ENCODE measurements around the gene SHROOM1. TPM values are rescaled to one million over a fixed set of nuclear protein-coding genes. Genes with fewer than 3 reads are reported as not detected.

Gene SHROOM1
- total and polyA plus RNA-seq, 2 experiments from 2014 or later = 2.5 to 5.4 TPM

DNA sequence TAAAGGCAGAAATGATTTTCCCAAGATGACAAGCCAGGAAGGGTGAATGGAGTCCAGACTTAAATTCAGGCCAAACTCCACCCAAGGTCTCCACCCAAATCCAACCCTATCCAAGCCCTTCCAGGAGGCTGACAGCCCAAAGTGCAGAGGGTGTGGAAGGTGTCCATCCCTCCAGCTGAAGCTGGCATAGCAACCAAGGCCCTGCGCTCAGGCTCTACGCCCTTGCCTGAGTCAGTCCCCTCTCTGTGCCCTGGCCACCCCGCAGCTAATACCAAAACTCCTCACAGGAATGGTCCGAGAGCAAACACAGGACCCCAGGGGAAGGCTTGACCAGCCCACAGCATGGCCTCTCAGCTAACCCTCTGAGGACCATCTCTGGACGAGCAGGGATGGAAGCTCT lies 55.6 kb downstream of the SHROOM1 start:
- Histone ChIP-seq H3K27me3 (ENCODE audit: insufficient read depth) (peaks cover 44% of the 10 kb centered on the region), H3K4me1 (ENCODE audit: insufficient read depth) (peaks cover 25% of the 10 kb centered on the region), H4K20me1 (replicated peaks; ENCODE audit: insufficient read depth) (0 out of 2 replicates have a peak, but pooled peaks cover 4% of the 10 kb centered on the region), H3F3A (replicated peaks; ENCODE audit: low read depth) (no peaks in the 10 kb centered on the region), H2AFZ (no peak overlapping the region), H3K36me3 (ENCODE audit: insufficient read depth) (no peaks in the 10 kb centered on the region), H3K9me2 (ENCODE audit: insufficient read depth) (peaks cover 2% of the 10 kb centered on the region; the same call in 1 of the 2 replicates), H3K27ac (ENCODE audit: low read depth) (no peak overlapping the region), H3K4me2 (no peak overlapping the region), H3K4me3 (no peak overlapping the region), H3K79me2 (replicated peaks; ENCODE audit: insufficient read depth) (no peaks in the 10 kb centered on the region; the same call in 1 of the 2 replicates)
- Mint-ChIP-seq H3K4me1 (peaks cover 39% of the 10 kb centered on the region), H3K4me3 (no peak overlapping the region), H3K36me3 (ENCODE audit: low read depth) (no peaks in the 10 kb centered on the region; the same call in 2 of the 3 replicates), H3K27me3 (ENCODE audit: insufficient read depth, low read depth, poor library complexity) (peaks cover 32% of the 10 kb centered on the region), H3K9me3 (no peaks in the 10 kb centered on the region), H3K27ac (no peak overlapping the region)
- ATAC-seq (no peak), DNase-seq (ENCODE audit: low spot score) (no peak)
- TF ChIP-seq NANOG (IDR thresholded peaks at IDR 0.05; ENCODE audit: borderline replicate concordance) (no peak), JUNB (IDR thresholded peaks at IDR 0.05; ENCODE audit: unreplicated experiment) (no peak), POLR2AphosphoS5 (IDR thresholded peaks at IDR 0.05; ENCODE audit: low read depth) (no peak), ZNF331 (CRISPR knock-in tag; IDR thresholded peaks at IDR 0.05; ENCODE audit: low read depth) (no peak), CREB1 (CRISPR knock-in tag; IDR thresholded peaks at IDR 0.05; ENCODE audit: low read depth) (no peak), STAT1 (IDR thresholded peaks at IDR 0.05; ENCODE audit: unreplicated experiment) (no peak), EZH2 (IDR thresholded peaks at IDR 0.05; ENCODE audit: low read depth, unreplicated experiment) (no peak), ZNF114 (CRISPR knock-in tag; IDR thresholded peaks at IDR 0.05) (no peak), EZH2phosphoT487 (IDR thresholded peaks at IDR 0.05; ENCODE audit: unreplicated experiment) (no peak)
- TF ChIP-seq, protein P1, sequence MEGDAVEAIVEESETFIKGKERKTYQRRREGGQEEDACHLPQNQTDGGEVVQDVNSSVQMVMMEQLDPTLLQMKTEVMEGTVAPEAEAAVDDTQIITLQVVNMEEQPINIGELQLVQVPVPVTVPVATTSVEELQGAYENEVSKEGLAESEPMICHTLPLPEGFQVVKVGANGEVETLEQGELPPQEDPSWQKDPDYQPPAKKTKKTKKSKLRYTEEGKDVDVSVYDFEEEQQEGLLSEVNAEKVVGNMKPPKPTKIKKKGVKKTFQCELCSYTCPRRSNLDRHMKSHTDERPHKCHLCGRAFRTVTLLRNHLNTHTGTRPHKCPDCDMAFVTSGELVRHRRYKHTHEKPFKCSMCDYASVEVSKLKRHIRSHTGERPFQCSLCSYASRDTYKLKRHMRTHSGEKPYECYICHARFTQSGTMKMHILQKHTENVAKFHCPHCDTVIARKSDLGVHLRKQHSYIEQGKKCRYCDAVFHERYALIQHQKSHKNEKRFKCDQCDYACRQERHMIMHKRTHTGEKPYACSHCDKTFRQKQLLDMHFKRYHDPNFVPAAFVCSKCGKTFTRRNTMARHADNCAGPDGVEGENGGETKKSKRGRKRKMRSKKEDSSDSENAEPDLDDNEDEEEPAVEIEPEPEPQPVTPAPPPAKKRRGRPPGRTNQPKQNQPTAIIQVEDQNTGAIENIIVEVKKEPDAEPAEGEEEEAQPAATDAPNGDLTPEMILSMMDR (conservative IDR thresholded peaks at IDR 0.05; ENCODE audit: low read depth in 2 of 2) = no peak
- TF ChIP-seq, protein P2, sequence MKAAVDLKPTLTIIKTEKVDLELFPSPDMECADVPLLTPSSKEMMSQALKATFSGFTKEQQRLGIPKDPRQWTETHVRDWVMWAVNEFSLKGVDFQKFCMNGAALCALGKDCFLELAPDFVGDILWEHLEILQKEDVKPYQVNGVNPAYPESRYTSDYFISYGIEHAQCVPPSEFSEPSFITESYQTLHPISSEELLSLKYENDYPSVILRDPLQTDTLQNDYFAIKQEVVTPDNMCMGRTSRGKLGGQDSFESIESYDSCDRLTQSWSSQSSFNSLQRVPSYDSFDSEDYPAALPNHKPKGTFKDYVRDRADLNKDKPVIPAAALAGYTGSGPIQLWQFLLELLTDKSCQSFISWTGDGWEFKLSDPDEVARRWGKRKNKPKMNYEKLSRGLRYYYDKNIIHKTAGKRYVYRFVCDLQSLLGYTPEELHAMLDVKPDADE (IDR thresholded peaks at IDR 0.05) = no peak
- TF ChIP-seq, protein P3, sequence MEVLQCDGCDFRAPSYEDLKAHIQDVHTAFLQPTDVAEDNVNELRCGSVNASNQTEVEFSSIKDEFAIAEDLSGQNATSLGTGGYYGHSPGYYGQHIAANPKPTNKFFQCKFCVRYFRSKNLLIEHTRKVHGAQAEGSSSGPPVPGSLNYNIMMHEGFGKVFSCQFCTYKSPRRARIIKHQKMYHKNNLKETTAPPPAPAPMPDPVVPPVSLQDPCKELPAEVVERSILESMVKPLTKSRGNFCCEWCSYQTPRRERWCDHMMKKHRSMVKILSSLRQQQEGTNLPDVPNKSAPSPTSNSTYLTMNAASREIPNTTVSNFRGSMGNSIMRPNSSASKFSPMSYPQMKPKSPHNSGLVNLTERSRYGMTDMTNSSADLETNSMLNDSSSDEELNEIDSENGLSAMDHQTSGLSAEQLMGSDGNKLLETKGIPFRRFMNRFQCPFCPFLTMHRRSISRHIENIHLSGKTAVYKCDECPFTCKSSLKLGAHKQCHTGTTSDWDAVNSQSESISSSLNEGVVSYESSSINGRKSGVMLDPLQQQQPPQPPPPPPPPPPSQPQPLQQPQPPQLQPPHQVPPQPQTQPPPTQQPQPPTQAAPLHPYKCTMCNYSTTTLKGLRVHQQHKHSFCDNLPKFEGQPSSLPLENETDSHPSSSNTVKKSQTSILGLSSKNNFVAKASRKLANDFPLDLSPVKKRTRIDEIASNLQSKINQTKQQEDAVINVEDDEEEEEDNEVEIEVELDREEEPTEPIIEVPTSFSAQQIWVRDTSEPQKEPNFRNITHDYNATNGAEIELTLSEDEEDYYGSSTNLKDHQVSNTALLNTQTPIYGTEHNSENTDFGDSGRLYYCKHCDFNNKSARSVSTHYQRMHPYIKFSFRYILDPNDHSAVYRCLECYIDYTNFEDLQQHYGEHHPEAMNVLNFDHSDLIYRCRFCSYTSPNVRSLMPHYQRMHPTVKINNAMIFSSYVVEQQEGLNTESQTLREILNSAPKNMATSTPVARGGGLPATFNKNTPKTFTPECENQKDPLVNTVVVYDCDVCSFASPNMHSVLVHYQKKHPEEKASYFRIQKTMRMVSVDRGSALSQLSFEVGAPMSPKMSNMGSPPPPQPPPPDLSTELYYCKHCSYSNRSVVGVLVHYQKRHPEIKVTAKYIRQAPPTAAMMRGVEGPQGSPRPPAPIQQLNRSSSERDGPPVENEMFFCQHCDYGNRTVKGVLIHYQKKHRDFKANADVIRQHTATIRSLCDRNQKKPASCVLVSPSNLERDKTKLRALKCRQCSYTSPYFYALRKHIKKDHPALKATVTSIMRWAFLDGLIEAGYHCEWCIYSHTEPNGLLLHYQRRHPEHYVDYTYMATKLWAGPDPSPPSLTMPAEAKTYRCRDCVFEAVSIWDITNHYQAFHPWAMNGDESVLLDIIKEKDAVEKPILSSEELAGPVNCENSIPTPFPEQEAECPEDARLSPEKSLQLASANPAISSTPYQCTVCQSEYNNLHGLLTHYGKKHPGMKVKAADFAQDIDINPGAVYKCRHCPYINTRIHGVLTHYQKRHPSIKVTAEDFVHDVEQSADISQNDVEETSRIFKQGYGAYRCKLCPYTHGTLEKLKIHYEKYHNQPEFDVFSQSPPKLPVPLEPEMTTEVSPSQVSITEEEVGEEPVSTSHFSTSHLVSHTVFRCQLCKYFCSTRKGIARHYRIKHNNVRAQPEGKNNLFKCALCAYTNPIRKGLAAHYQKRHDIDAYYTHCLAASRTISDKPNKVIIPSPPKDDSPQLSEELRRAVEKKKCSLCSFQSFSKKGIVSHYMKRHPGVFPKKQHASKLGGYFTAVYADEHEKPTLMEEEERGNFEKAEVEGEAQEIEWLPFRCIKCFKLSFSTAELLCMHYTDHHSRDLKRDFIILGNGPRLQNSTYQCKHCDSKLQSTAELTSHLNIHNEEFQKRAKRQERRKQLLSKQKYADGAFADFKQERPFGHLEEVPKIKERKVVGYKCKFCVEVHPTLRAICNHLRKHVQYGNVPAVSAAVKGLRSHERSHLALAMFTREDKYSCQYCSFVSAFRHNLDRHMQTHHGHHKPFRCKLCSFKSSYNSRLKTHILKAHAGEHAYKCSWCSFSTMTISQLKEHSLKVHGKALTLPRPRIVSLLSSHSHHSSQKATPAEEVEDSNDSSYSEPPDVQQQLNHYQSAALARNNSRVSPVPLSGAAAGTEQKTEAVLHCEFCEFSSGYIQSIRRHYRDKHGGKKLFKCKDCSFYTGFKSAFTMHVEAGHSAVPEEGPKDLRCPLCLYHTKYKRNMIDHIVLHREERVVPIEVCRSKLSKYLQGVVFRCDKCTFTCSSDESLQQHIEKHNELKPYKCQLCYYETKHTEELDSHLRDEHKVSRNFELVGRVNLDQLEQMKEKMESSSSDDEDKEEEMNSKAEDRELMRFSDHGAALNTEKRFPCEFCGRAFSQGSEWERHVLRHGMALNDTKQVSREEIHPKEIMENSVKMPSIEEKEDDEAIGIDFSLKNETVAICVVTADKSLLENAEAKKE (CRISPR knock-in tag; IDR thresholded peaks at IDR 0.05) = no peak
- TF ChIP-seq, protein P4, sequence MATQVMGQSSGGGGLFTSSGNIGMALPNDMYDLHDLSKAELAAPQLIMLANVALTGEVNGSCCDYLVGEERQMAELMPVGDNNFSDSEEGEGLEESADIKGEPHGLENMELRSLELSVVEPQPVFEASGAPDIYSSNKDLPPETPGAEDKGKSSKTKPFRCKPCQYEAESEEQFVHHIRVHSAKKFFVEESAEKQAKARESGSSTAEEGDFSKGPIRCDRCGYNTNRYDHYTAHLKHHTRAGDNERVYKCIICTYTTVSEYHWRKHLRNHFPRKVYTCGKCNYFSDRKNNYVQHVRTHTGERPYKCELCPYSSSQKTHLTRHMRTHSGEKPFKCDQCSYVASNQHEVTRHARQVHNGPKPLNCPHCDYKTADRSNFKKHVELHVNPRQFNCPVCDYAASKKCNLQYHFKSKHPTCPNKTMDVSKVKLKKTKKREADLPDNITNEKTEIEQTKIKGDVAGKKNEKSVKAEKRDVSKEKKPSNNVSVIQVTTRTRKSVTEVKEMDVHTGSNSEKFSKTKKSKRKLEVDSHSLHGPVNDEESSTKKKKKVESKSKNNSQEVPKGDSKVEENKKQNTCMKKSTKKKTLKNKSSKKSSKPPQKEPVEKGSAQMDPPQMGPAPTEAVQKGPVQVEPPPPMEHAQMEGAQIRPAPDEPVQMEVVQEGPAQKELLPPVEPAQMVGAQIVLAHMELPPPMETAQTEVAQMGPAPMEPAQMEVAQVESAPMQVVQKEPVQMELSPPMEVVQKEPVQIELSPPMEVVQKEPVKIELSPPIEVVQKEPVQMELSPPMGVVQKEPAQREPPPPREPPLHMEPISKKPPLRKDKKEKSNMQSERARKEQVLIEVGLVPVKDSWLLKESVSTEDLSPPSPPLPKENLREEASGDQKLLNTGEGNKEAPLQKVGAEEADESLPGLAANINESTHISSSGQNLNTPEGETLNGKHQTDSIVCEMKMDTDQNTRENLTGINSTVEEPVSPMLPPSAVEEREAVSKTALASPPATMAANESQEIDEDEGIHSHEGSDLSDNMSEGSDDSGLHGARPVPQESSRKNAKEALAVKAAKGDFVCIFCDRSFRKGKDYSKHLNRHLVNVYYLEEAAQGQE (IDR thresholded peaks at IDR 0.05; ENCODE audit: unreplicated experiment) = no peak
